ENCODE results near the gene IQCM. TPM values are rescaled to one million over a fixed set of nuclear protein-coding genes. Genes with fewer than 3 reads are reported as not detected.

IQCM gene
- total and polyA plus RNA-seq, 12 donors, result not detected

GRCh38 chr4:149700272-149700671 is 115.4 kb downstream of the IQCM start:
- intact Hi-C loops (cut with DNase I), result loop anchor here in 1 of 10 donors (10.0 kb wide), 1 partner anchor 95 kb away; no protein-coding TSS in a partner anchor
- ATAC-seq, result no peak
- H3K27me3 ChIP-seq, result no peaks in the 10 kb centered on the region
- peaks cover 0 to 9% (median 0%) of the 10 kb centered on the region in 11 donors for H3K9me3 ChIP-seq
- H3K4me1 ChIP-seq, result no peaks in the 10 kb centered on the region
- no peak overlapping the region for H3K27ac ChIP-seq
- 86 to 91% methylated on average over 3 of the region's 3 CpGs for WGBS, 2 donors
- no peaks in the 10 kb centered on the region for H3K36me3 ChIP-seq
- no peak overlapping the region for H3K4me3 ChIP-seq
- no peak for TF ChIP-seq CTCF (IDR thresholded peaks at IDR 0.05)
- no peak for DNase-seq

GRCh38 chr4:149699642-149700041 is 116.0 kb downstream of the IQCM start:
- no peak overlapping the region for H3K27ac ChIP-seq

DNA sequence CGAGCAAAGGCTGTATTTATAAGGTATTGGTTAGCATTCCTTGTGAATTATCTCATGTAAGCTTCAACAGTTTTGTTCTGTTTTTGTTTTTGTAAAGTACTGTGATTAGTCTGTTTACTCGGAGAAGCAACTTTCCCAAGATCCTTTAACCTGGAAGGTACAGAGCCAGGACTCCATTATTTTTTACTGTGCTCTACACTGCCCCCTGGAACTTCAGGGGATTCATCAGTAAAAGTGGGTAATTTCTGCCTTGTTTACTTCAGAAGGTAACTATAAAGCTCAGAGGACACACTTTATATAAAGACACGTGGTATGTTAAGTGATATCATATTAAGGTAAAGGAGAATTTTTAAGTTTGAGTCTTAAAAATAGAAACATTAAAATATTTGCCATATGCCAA is 124.9 kb downstream of the IQCM start:
- ATAC-seq, result no peak
- TF ChIP-seq CTCF (IDR thresholded peaks at IDR 0.05), result no peak
- peaks cover 0 to 8% (median 0%) of the 10 kb centered on the region in 11 donors for H3K9me3 ChIP-seq
- no peak for DNase-seq
- 82 to 87% methylated on average over 3 of the region's 3 CpGs for WGBS, 2 donors
- no peaks in the 10 kb centered on the region for H3K36me3 ChIP-seq
- no peak overlapping the region for H3K4me3 ChIP-seq
- H3K4me1 ChIP-seq, result no peaks in the 10 kb centered on the region
- H3K27ac ChIP-seq, result no peak overlapping the region
- intact Hi-C loops (cut with DNase I), result no loop called here
- no peaks in the 10 kb centered on the region for H3K27me3 ChIP-seq

More at GRCh38 chr4:149699642-149700041, 116.0 kb downstream of the IQCM start:
- no peak overlapping the region for H3K4me3 ChIP-seq
- no peaks in the 10 kb centered on the region for H3K4me1 ChIP-seq
- no peak for ATAC-seq
- H3K36me3 ChIP-seq, result no peaks in the 10 kb centered on the region
- no peak for DNase-seq
- TF ChIP-seq CTCF (IDR thresholded peaks at IDR 0.05), result no peak
- peaks cover 0 to 7% (median 0%) of the 10 kb centered on the region in 11 donors for H3K9me3 ChIP-seq
- WGBS, 2 donors, result 80 to 82% methylated on average over 2 of the region's 2 CpGs
- H3K27me3 ChIP-seq, result no peaks in the 10 kb centered on the region
- intact Hi-C loops (cut with DNase I), result loop anchor here in 1 of 10 donors (10.0 kb wide), 1 partner anchor 95 kb away; no protein-coding TSS in a partner anchor

DNA sequence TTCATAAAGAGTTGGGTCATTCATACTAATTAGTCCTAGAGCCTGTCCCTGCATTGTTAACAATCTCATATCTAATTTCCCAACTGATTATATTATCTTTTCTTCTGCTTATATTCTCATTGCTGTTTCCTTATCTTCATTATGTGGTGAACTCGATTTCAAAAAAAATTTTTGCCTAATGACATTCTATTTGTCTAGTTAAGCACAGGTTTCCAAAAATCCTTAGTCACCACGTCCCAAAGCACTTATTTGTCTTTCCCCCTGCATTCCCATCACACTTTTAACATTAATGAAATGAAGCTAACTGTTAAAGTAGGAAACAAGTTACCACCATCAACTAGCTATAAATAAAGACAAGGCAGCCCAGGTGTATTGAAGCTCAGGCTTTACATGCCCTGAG is 131.1 kb downstream of the IQCM start:
- H3K9me3 ChIP-seq, result peaks cover 0 to 8% (median 0%) of the 10 kb centered on the region in 11 donors
- H3K4me3 ChIP-seq, result no peak overlapping the region
- H3K4me1 ChIP-seq, result no peaks in the 10 kb centered on the region
- intact Hi-C loops (cut with DNase I), result no loop called here
- TF ChIP-seq CTCF (IDR thresholded peaks at IDR 0.05), result no peak
- no peaks in the 10 kb centered on the region for H3K27me3 ChIP-seq
- no peaks in the 10 kb centered on the region for H3K36me3 ChIP-seq
- no peak for DNase-seq
- no peak overlapping the region for H3K27ac ChIP-seq
- no peak for ATAC-seq
- 44 to 59% methylated on average over 2 of the region's 2 CpGs for WGBS, 2 donors
